ENCODE data around the gene IFNLR1. TPM values are rescaled to one million over a fixed set of nuclear protein-coding genes. Genes with fewer than 3 reads are reported as not detected.

Gene IFNLR1
- total and polyA plus RNA-seq, 3 donors from 2014 or later: 0.63 to 1.6 (median 1.5) TPM

- H3K4me1 ChIP-seq: peaks cover 9% of the 10 kb centered on the region
- intact Hi-C loops (cut with DNase I; ENCODE audit: low total_unique reads): no loop called here
- H3K27me3 ChIP-seq: no peaks in the 10 kb centered on the region
- no peaks in the 10 kb centered on the region for H3K36me3 ChIP-seq (ENCODE audit: low read depth, missing control alignments)
- TF ChIP-seq POLR2A (IDR thresholded peaks at IDR 0.05): no peak
- 67 to 70% methylated on average over 10 of the region's 10 CpGs for WGBS, 2 donors
- H3K4me3 ChIP-seq: no peak overlapping the region
- H3K27ac ChIP-seq: no peak overlapping the region
- H3K9me3 ChIP-seq: no peaks in the 10 kb centered on the region
- no peak for DNase-seq
Observed at GRCh38 chr1:24203404-24203803, 16.3 kb upstream of the IFNLR1 start.

- Histone ChIP-seq H3K4me1 (peaks cover 9% of the 10 kb centered on the region), H3K4me3 (no peak overlapping the region), H3K36me3 (ENCODE audit: low read depth, missing control alignments) (no peaks in the 10 kb centered on the region), H3K9me3 (no peaks in the 10 kb centered on the region), H3K27me3 (no peaks in the 10 kb centered on the region), H3K27ac (no peak overlapping the region)
- no peak for TF ChIP-seq POLR2A (IDR thresholded peaks at IDR 0.05)
- 70 to 72% methylated on average over 4 of the region's 4 CpGs for WGBS, 2 donors
- intact Hi-C loops (cut with DNase I; ENCODE audit: low total_unique reads): no loop called here
- DNase-seq: no peak
Observed at GRCh38 chr1:24202987-24203386, 15.9 kb upstream of the IFNLR1 start.

GRCh38 chr1:24202556-24202955 is 15.5 kb upstream of the IFNLR1 start:
- no peaks in the 10 kb centered on the region for H3K27me3 ChIP-seq
- no peak for DNase-seq
- no peak overlapping the region for H3K27ac ChIP-seq
- no peaks in the 10 kb centered on the region for H3K36me3 ChIP-seq (ENCODE audit: low read depth, missing control alignments)
- WGBS, 2 donors: 92 to 93% methylated on average over 9 of the region's 9 CpGs
- intact Hi-C loops (cut with DNase I; ENCODE audit: low total_unique reads): no loop called here
- no peak overlapping the region for H3K4me3 ChIP-seq
- H3K4me1 ChIP-seq: peaks cover 9% of the 10 kb centered on the region
- H3K9me3 ChIP-seq: no peaks in the 10 kb centered on the region
- TF ChIP-seq CTCF (IDR thresholded peaks at IDR 0.05) (no peak), POLR2A (IDR thresholded peaks at IDR 0.05) (no peak)

- H3K27me3 ChIP-seq: no peaks in the 10 kb centered on the region
- no peaks in the 10 kb centered on the region for H3K36me3 ChIP-seq (ENCODE audit: low read depth, missing control alignments)
- DNase-seq: peak; percentile 93
- 60 to 63% methylated on average over 5 of the region's 5 CpGs for WGBS, 2 donors
- H3K4me3 ChIP-seq: no peak overlapping the region
- peaks cover 9% of the 10 kb centered on the region for H3K4me1 ChIP-seq
- no peaks in the 10 kb centered on the region for H3K9me3 ChIP-seq
- intact Hi-C loops (cut with DNase I; ENCODE audit: low total_unique reads): loop anchor here (2.0 kb wide), 1 partner anchor 189 kb away; no protein-coding TSS in a partner anchor
- H3K27ac ChIP-seq: no peak overlapping the region
- no peak for TF ChIP-seq POLR2A (IDR thresholded peaks at IDR 0.05)
- TF ChIP-seq CTCF (IDR thresholded peaks at IDR 0.05): peak; percentile 83 to 92 (median 86)
Observed at GRCh38 chr1:24201941-24202440, 14.9 kb upstream of the IFNLR1 start.

- intact Hi-C loops (cut with DNase I; ENCODE audit: low total_unique reads): no loop called here
- 9 to 22% methylated on average over 14 to 15 of the region's 15 CpGs for WGBS, 2 donors
Observed at GRCh38 chr1:24199291-24199900, 12.3 kb upstream of the IFNLR1 start.

More at GRCh38 chr1:24199291-24199900, 12.3 kb upstream of the IFNLR1 start:
- DNase-seq: peak; percentile 81
- TF ChIP-seq POLR2A (IDR thresholded peaks at IDR 0.05) (no peak), CTCF (IDR thresholded peaks at IDR 0.05) (peak; percentile 87 to 91 (median 90))
- Histone ChIP-seq H3K4me1 (peaks cover 9% of the 10 kb centered on the region), H3K27ac (no peak overlapping the region), H3K9me3 (no peaks in the 10 kb centered on the region), H3K27me3 (no peaks in the 10 kb centered on the region), H3K4me3 (no peak overlapping the region), H3K36me3 (ENCODE audit: low read depth, missing control alignments) (no peaks in the 10 kb centered on the region)

Measured in testis (tissue), 3 donors.